Measurements from ENCODE around the gene INHBC.

INHBC gene

DNA sequence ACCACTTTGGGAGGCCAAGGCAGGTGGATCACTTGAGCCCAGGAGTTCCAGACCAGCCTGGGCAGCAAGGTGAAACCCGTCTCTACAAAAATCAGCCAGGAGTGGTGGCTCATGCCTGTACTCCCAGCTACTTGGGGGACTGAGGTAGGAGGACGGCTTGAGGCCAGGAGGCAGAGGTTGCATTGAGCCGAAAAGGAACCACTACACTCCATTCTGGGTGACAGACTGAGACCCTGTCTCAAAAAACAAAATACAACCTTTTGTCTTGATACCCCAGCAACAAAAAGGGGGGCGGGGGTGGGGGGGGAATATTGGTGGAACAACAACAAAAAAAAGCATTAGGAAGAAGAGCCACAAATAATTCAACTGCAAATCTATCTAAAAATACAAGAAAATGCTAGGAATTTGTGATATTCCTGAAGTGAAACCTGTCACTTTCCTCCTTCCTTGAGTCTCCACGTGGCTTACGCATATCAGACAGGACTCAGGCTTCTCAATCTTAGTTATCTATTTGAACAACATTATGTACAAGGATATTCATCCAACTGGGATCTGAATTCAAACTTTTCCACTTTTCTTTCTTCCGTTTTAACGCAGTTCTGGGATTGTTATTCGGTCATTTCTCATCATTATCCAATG lies 5.0 kb upstream of the INHBC start:
- H3K4me3 ChIP-seq (ENCODE audit: low read depth, low read length), result peak overlapping the region; percentile 70
- TF ChIP-seq, protein P1, sequence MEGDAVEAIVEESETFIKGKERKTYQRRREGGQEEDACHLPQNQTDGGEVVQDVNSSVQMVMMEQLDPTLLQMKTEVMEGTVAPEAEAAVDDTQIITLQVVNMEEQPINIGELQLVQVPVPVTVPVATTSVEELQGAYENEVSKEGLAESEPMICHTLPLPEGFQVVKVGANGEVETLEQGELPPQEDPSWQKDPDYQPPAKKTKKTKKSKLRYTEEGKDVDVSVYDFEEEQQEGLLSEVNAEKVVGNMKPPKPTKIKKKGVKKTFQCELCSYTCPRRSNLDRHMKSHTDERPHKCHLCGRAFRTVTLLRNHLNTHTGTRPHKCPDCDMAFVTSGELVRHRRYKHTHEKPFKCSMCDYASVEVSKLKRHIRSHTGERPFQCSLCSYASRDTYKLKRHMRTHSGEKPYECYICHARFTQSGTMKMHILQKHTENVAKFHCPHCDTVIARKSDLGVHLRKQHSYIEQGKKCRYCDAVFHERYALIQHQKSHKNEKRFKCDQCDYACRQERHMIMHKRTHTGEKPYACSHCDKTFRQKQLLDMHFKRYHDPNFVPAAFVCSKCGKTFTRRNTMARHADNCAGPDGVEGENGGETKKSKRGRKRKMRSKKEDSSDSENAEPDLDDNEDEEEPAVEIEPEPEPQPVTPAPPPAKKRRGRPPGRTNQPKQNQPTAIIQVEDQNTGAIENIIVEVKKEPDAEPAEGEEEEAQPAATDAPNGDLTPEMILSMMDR (IDR thresholded peaks at IDR 0.05; ENCODE audit: low read depth, low read length), result no peak
- in situ Hi-C loops (cut with HindIII; ENCODE audit: low sequenced_read_pairs), result no loop called here
- DNase-seq (ENCODE audit: low read depth, low spot score), result no peak

DNA sequence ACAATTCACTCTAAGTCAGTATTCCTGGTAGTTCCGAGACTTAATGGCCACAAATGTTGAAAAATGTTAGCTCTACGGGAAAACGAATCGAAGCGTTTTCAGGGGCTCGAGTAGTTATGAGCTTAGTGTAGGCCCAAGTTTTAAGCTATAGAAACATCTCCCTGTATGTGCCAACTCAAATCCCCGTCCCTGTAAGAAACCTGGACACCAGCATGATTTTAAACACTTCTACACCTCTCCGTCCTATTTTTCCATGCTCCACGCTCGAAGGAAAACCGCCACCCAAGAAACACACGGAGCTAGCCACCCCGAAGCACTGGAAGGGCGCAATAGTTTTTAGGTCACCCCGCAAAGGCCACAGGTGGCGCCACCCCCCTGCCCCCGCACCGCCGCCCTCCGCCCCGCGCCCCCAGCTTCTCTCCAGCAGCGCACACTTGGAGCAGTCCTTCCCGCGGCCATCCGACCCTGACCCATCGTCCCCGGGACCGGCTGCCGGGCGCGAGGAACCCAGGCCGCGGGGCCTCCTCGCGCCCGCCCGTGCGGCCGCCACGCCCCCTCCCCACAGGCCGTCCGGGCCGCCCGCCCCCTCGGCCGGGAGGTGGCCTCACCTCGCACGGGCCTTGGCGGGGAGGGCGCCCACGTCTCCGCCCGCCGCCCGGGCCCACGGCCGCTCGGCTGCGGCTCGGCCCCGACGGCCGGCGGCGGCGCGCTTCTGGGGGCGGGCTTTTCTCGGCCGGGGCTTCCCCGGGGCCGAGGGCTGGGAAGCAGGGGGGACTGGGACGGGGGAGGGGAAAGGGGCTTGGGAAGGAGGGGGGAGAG lies 4.3 kb upstream of the INHBC start:
- peak; percentile 50 for DNase-seq (ENCODE audit: low read depth, low spot score)
- in situ Hi-C loops (cut with HindIII; ENCODE audit: low sequenced_read_pairs), result no loop called here
- TF ChIP-seq, protein P1 (IDR thresholded peaks at IDR 0.05; ENCODE audit: low read depth, low read length), result no peak
- H3K4me3 ChIP-seq (ENCODE audit: low read depth, low read length), result peak overlapping the region; percentile 70

- DNase-seq (ENCODE audit: low read depth, low spot score), result peak; percentile 93
- H3K4me3 ChIP-seq (ENCODE audit: low read depth, low read length), result peak within 1 kb of the TSS; percentile 70
- in situ Hi-C loops (cut with HindIII; ENCODE audit: low sequenced_read_pairs), result no loop called here
- TF ChIP-seq, protein P1 (IDR thresholded peaks at IDR 0.05; ENCODE audit: low read depth, low read length), result no peak
Observed at GRCh38 chr12:57430931-57431566, 3.5 kb upstream of the INHBC start, which contains the start of gene R3HDM2. R3HDM2 (minus strand) TSS chr12:57431043; CDS start chr12:57310428, 120,615 bp downstream.

DNA sequence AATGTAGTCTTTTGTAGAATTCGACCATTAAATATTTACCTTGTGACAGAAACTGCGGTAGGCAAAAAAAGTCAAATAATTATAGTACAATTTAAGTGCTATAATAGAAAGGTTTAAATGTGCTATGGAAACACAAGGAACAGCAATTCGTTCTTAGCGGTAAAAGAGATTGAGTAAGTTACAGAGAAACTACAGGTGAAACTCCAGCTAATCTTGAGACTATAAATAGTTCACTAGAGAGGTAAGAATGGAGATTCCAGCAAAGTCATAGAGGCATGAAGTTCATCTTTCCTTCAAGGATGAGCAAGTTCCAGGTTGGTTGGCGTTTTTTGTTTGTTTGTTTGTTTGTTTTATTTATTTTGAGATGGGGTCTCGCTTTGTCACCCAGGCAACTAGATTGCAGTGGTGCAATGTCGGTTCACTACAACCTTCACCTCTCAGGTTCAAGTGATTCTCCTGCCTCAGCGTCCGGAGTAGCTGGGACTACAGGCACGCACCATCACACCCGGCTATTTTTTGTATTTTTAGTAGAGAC lies 2.9 kb upstream of the INHBC start:
- in situ Hi-C loops (cut with HindIII; ENCODE audit: low sequenced_read_pairs), result no loop called here
- no peak for DNase-seq (ENCODE audit: low read depth, low spot score)
- TF ChIP-seq, protein P1 (IDR thresholded peaks at IDR 0.05; ENCODE audit: low read depth, low read length), result no peak
- H3K4me3 ChIP-seq (ENCODE audit: low read depth, low read length), result no peak overlapping the region

GRCh38 chr12:57433370-57433769 lies 1.2 kb upstream of the INHBC start:
- TF ChIP-seq, protein P1 (IDR thresholded peaks at IDR 0.05; ENCODE audit: low read depth, low read length), result no peak
- H3K4me3 ChIP-seq (ENCODE audit: low read depth, low read length), result no peak overlapping the region
- DNase-seq (ENCODE audit: low read depth, low spot score), result no peak
- in situ Hi-C loops (cut with HindIII; ENCODE audit: low sequenced_read_pairs), result no loop called here

DNA sequence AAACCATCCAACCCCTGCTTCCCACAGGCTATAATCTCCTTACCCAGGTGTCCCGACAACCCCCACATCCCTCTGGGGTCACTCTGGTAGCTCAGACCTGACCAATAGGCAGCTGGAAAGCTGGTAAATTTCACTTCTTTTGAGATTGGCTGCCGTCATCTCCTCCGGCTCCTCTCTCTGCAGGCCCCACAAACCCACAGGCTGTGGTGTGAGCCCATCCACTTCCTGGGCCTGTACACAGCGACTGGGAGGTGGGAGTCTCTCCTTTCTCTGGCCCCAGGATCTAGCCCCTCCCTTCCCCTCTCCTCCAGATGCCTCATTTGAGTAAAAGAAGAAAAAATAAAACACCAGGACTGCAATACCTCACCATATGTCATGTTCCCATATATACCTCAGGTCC lies 709 bp downstream of the INHBC start:
- TF ChIP-seq, protein P1 (IDR thresholded peaks at IDR 0.05; ENCODE audit: low read depth, low read length), result no peak
- no peak for DNase-seq (ENCODE audit: low read depth, low spot score)
- no peak overlapping the region for H3K4me3 ChIP-seq (ENCODE audit: low read depth, low read length)
- in situ Hi-C loops (cut with HindIII; ENCODE audit: low sequenced_read_pairs), result no loop called here
